ENCODE data around the gene GABRA5. TPM values are rescaled to one million over a fixed set of nuclear protein-coding genes. Genes with fewer than 3 reads are reported as not detected.

The GABRA5 gene
- total and polyA plus RNA-seq, 7 donors: 1.1 TPM; not detected in 6

Other genes starting within 250 kb of the GABRA5 start
- 1 to 10 TPM in 3 of 4 donors, under 1 TPM in 1; 0.82 to 4.6 (median 3.2) TPM for gene GABRB3, start 94.0 kb upstream of the GABRA5 start, total RNA-seq
- gene GABRB3, start 94.0 kb upstream of the GABRA5 start, polyA plus RNA-seq: 1 to 10 TPM in 1 of 3 donors, under 1 TPM in 2; 0.23 to 1.0 (median 0.60) TPM
- gene GABRG3, start 104.1 kb downstream of the GABRA5 start, total RNA-seq: under 1 TPM in 3 of 4 donors, not detected in 1; under 0.01 to 0.28 (median under 0.01) TPM
- gene GABRG3, start 104.1 kb downstream of the GABRA5 start, polyA plus RNA-seq: under 1 TPM in 1 of 3 donors, not detected in 2; 0.10 TPM